HepG2 (cell line): Measurements from ENCODE around the gene SMC1A. TPM values are rescaled to one million over a fixed set of nuclear protein-coding genes. Genes with fewer than 3 reads are reported as not detected.
A peak's percentile ranks its signal among the peaks of the same experiment; 100 is the strongest.

Source experiments
- BATF2 ChIP-seq: sonication (generic); formaldehyde crosslinking; IDR thresholded peaks from 2 replicates; pipeline ENCODE4 v1.8.0; 2022; ENCODE audit warnings: mild to moderate bottlenecking, missing genetic modification reagents, moderate library complexity
- BHLHE40 ChIP-seq: IDR thresholded peaks from 2 replicates; pipeline ENCODE4 v1.6.1; 2011; ENCODE audit warnings: low read length, improper control_type of control experiment
- CTCF ChIP-seq: sonication (generic); formaldehyde crosslinking; IDR thresholded peaks from 2 replicates; pipeline ENCODE4 v1.5.0; 2020; ENCODE audit warnings: mild to moderate bottlenecking, missing genetic modification reagents, moderate library complexity
- EEA1 ChIP-seq: sonication (generic); formaldehyde crosslinking; IDR thresholded peaks from 2 replicates; pipeline ENCODE4 v1.5.1; 2020; ENCODE audit warnings: mild to moderate bottlenecking, missing genetic modification reagents, borderline replicate concordance
- FIP1L1 ChIP-seq: fragments of 200-400 bp; formaldehyde crosslinking; IDR thresholded peaks from 2 replicates; pipeline ENCODE4 v1.6.1; 2018; ENCODE audit warnings: low read depth, mild to moderate bottlenecking, low read length, moderate library complexity, borderline replicate concordance; ENCODE audit not compliant: insufficient read depth
- GZF1 ChIP-seq: sonication (generic); formaldehyde crosslinking; IDR thresholded peaks from 2 replicates; pipeline ENCODE4 v1.5.1; 2020; ENCODE audit warnings: mild to moderate bottlenecking, missing genetic modification reagents
- HOXA7 ChIP-seq: sonication (generic); formaldehyde crosslinking; IDR thresholded peaks from 2 replicates; pipeline ENCODE4 v1.8.1; 2022; ENCODE audit warnings: mild to moderate bottlenecking, missing genetic modification reagents, moderate library complexity
- MIXL1 ChIP-seq: IDR thresholded peaks from 2 replicates; pipeline ENCODE4 v1.6.1; 2016
- MNT ChIP-seq: fragments of 450-650 bp; IDR thresholded peaks from 2 replicates; pipeline ENCODE4 v1.6.1; 2016
- MXD1 ChIP-seq: sonication (generic); formaldehyde crosslinking; IDR thresholded peaks from 2 replicates; pipeline ENCODE4 v1.4.0; 2020; ENCODE audit warnings: mild to moderate bottlenecking, missing genetic modification reagents
- MYC ChIP-seq: sonication (generic); formaldehyde crosslinking; IDR thresholded peaks from 2 replicates; pipeline ENCODE4 v1.9.0; 2021; ENCODE audit warnings: missing genetic modification reagents, borderline replicate concordance
- NFIB ChIP-seq: sonication (generic); formaldehyde crosslinking; IDR thresholded peaks from 2 replicates; pipeline ENCODE4 v1.9.0; 2021; ENCODE audit warnings: missing genetic modification reagents, mild to moderate bottlenecking, borderline replicate concordance
- NR2F2 ChIP-seq: IDR thresholded peaks from 2 replicates; pipeline ENCODE4 v1.6.1; 2012; ENCODE audit warnings: low read depth, inconsistent platforms, borderline replicate concordance
- PAWR ChIP-seq: sonication (generic); formaldehyde crosslinking; IDR thresholded peaks from 2 replicates; pipeline ENCODE4 v1.4.0; 2020; ENCODE audit warnings: missing genetic modification reagents, mild to moderate bottlenecking, borderline replicate concordance
- SIX4 ChIP-seq: sonication (generic); formaldehyde crosslinking; IDR thresholded peaks from 2 replicates; pipeline ENCODE4 v1.4.0; 2020; ENCODE audit warnings: missing genetic modification reagents
- SP4 ChIP-seq: sonication (generic); formaldehyde crosslinking; IDR thresholded peaks from 2 replicates; pipeline ENCODE4 v1.8.1; 2023; ENCODE audit warnings: mild to moderate bottlenecking, missing genetic modification reagents
- SP5 ChIP-seq: IDR thresholded peaks from 2 replicates; pipeline ENCODE4 v1.6.1; 2016; ENCODE audit warnings: low read depth, borderline replicate concordance
- ZFP36 ChIP-seq: fragments of 150-350 bp; IDR thresholded peaks from 2 replicates; pipeline ENCODE4 v1.6.1; 2018; ENCODE audit warnings: borderline replicate concordance, low read length, low read depth; ENCODE audit not compliant: partially characterized antibody
- ZFP36L2 ChIP-seq: sonication (generic); formaldehyde crosslinking; IDR thresholded peaks from 2 replicates; pipeline ENCODE4 v1.4.0; 2020; ENCODE audit warnings: missing genetic modification reagents
- ZNF124 ChIP-seq: sonication (generic); formaldehyde crosslinking; IDR thresholded peaks from 2 replicates; pipeline ENCODE4 v1.4.0; 2020; ENCODE audit warnings: missing genetic modification reagents
- ZNF24 ChIP-seq: fragments of 450-650 bp; IDR thresholded peaks from 2 replicates; pipeline ENCODE4 v1.6.1; 2017; ENCODE audit warnings: antibody characterized with exemption, mild to moderate bottlenecking
- ZNF354B ChIP-seq: sonication (generic); formaldehyde crosslinking; IDR thresholded peaks from 2 replicates; pipeline ENCODE4 v1.8.0; 2022; ENCODE audit warnings: mild to moderate bottlenecking, missing genetic modification reagents
- ZNF761 ChIP-seq: sonication (generic); formaldehyde crosslinking; conservative IDR thresholded peaks from 2 replicates; pipeline ENCODE4 v1.4.0; 2020; ENCODE audit warnings: mild to moderate bottlenecking, missing genetic modification reagents
- ZNF781 ChIP-seq: sonication (generic); formaldehyde crosslinking; IDR thresholded peaks from 2 replicates; pipeline ENCODE4 v1.5.1; 2020; ENCODE audit warnings: borderline replicate concordance, mild to moderate bottlenecking, missing genetic modification reagents; ENCODE audit errors: not compliant biosample characterization
- ZNF782 ChIP-seq: sonication (generic); formaldehyde crosslinking; IDR thresholded peaks from 2 replicates; pipeline ENCODE4 v1.4.0; 2020; ENCODE audit warnings: missing genetic modification reagents, mild to moderate bottlenecking, borderline replicate concordance
- ZNF83 ChIP-seq: sonication (generic); formaldehyde crosslinking; IDR thresholded peaks from 2 replicates; pipeline ENCODE4 v1.4.0; 2020; ENCODE audit warnings: missing genetic modification reagents, mild to moderate bottlenecking, borderline replicate concordance
- ZNF891 ChIP-seq: sonication (generic); formaldehyde crosslinking; IDR thresholded peaks from 2 replicates; pipeline ENCODE4 v1.5.0; 2020; ENCODE audit warnings: mild to moderate bottlenecking, missing genetic modification reagents
- polyA plus RNA-seq, 8 experiments: library from polyadenylated mRNA; depleted of rRNA in 3 of 8; stranded (reverse) in 7 of 8; unstranded in 1 of 8; fragments of >200 nt; fragmentation: Illumina TruSeq in 4 of 8; extraction: Trizol in 4 of 8; gene quantifications; 2 replicates each; pipeline versions ENCODE4 v1.2.1 to v1.2.3, GENCODE V29; 2011 to 2016; ENCODE audit warnings: low read depth in 4 of 8, missing spikeins in 1 of 8, mixed read lengths in 1 of 8; ENCODE audit not compliant: insufficient read depth in 1 of 8
- total RNA-seq, 5 experiments: library from RNA; depleted of rRNA; stranded (reverse); fragments of >200 nt; fragmentation: Illumina TruSeq; extraction: Trizol; gene quantifications; 2 replicates each; pipeline ENCODE4 v1.2.3, GENCODE V29; 2016; ENCODE audit warnings: low read depth in 1 of 5

SMC1A gene
- total and polyA plus RNA-seq, 2 of the 13 experiments (the other 11 are each of a cell fraction or from before 2014, with no cell fraction given) = 9.4 to 46.6 TPM

GRCh38 chrX:53422086-53422860 is at the start of gene SMC1A (continued):
- TF ChIP-seq ZNF124 (CRISPR knock-in tag) (no peak), BATF2 (no peak), MXD1 (peak; percentile 47; the same call in 1 of the 2 replicates), GZF1 (CRISPR knock-in tag) (no peak), PAWR (CRISPR knock-in tag) (no peak), CTCF (no peak), HOXA7 (CRISPR knock-in tag) (no peak), MYC (peak; percentile 43; the same call in 1 of the 2 replicates), ZNF24 (no peak), EEA1 (no peak), ZNF761 (CRISPR knock-in tag) (no peak), ZNF781 (CRISPR knock-in tag) (no peak), ZFP36L2 (CRISPR knock-in tag) (no peak), ZFP36 (no peak), SP4 (CRISPR knock-in tag) (no peak), NFIB (CRISPR knock-in tag) (no peak), ZNF83 (CRISPR knock-in tag) (no peak), SIX4 (CRISPR knock-in tag) (0 out of 2 replicates have a peak, but pooled peaks have one; percentile 14), SP5 (CRISPR knock-in tag) (no peak; the same call in 1 of the 2 replicates), MNT (no peak; the same call in 1 of the 2 replicates), BHLHE40 (peak; percentile 59), FIP1L1 (no peak), MIXL1 (CRISPR knock-in tag) (no peak), ZNF354B (CRISPR knock-in tag) (no peak), NR2F2 (no peak), ZNF782 (CRISPR knock-in tag) (no peak), ZNF891 (CRISPR knock-in tag) (no peak)
